OCI-LY7 (cell line): ENCODE results near the gene CEP72. TPM values are rescaled to one million over a fixed set of nuclear protein-coding genes. Genes with fewer than 3 reads are reported as not detected.

Source experiments
- BruUV-seq: library from RNA; stranded (reverse); fragments of 400-500 nt; replicated peaks from 2 replicates; lab custom pipeline; 2021; lab: Mats Ljungman, UMichigan
- CTCF ChIA-PET: fragments of 300-600 bp; sonication (Branson Sonifier 250); formaldehyde crosslinking; loops from one replicate; lab custom pipeline; 2022; ENCODE audit warnings: antibody characterized with exemption; ENCODE audit not compliant: unreplicated experiment; lab: Charles Lee
- POLR2A ChIA-PET: fragments of 300-600 bp; sonication (Branson Sonifier 250); formaldehyde crosslinking; loops from one replicate; lab custom pipeline; 2022; ENCODE audit warnings: antibody characterized with exemption; lab: Charles Lee
- DNase-seq: peaks from one replicate; pipeline ENCODE4 v3.0.0-alpha.2; 2015; ENCODE audit warnings: low spot score
- H2AFZ ChIP-seq: fragments of 200-600 bp; sonication (generic), shearing (Covaris generic); 2 replicates; pipeline ENCODE4 v1.6.1; 2014; ENCODE audit warnings: mild to moderate bottlenecking, antibody characterized with exemption, low read length, moderate library complexity
- H3K27ac ChIP-seq: fragments of 200-600 bp; sonication (generic); 2 replicates; pipeline ENCODE4 v1.5.1; 2014; ENCODE audit warnings: mixed run types, low read depth, mild to moderate bottlenecking, moderate library complexity, low read length, inconsistent platforms; ENCODE audit not compliant: poor library complexity, severe bottlenecking
- H3K36me3 ChIP-seq: fragments of 200-600 bp; sonication (generic); 2 replicates; pipeline ENCODE4 v1.6.1; 2014; ENCODE audit warnings: mild to moderate bottlenecking, antibody characterized with exemption, low read length, moderate library complexity, mixed read lengths; ENCODE audit not compliant: insufficient read depth
- H3K4me1 ChIP-seq: fragments of 200-600 bp; sonication (generic); 2 replicates; pipeline ENCODE4 v1.5.1; 2014; ENCODE audit warnings: mild to moderate bottlenecking, low read length; ENCODE audit not compliant: insufficient read depth, poor library complexity, severe bottlenecking
- H3K4me2 ChIP-seq: fragments of 200-600 bp; sonication (generic); 2 replicates; pipeline ENCODE4 v1.6.1; 2014; ENCODE audit warnings: mild to moderate bottlenecking, low read length
- H3K4me3 ChIP-seq: fragments of 200-600 bp; sonication (generic); 2 replicates; pipeline ENCODE4 v1.5.1; 2014; ENCODE audit warnings: mild to moderate bottlenecking, low read depth, low read length; ENCODE audit not compliant: poor library complexity, severe bottlenecking
- H3K79me2 ChIP-seq: fragments of 200-600 bp; sonication (generic); 2 replicates; pipeline ENCODE4 v1.6.1; 2016; ENCODE audit warnings: low read depth, mild to moderate bottlenecking, low read length, moderate library complexity, mixed read lengths; ENCODE audit not compliant: insufficient read depth
- H3K9me2 ChIP-seq: fragments of 200-600 bp; sonication (generic); 2 replicates; pipeline ENCODE4 v1.6.1; 2016; ENCODE audit warnings: mild to moderate bottlenecking, low read length, mixed read lengths; ENCODE audit not compliant: insufficient read depth
- H3K9me3 ChIP-seq: fragments of 200-600 bp; sonication (generic); 2 replicates; pipeline ENCODE4 v1.6.1; 2014; ENCODE audit warnings: mild to moderate bottlenecking, mixed run types, low read length, mixed read lengths
- H4K20me1 ChIP-seq: fragments of 200-600 bp; sonication (generic); 2 replicates; pipeline ENCODE4 v1.6.1; 2014; ENCODE audit warnings: mild to moderate bottlenecking, antibody characterized with exemption, low read length, moderate library complexity, mixed read lengths; ENCODE audit not compliant: insufficient read depth
- EZH2phosphoT487 ChIP-seq: fragments of 200-600 bp; sonication (generic); IDR thresholded peaks from 2 replicates; pipeline ENCODE4 v1.6.1; 2018; ENCODE audit warnings: low read depth, borderline replicate concordance, mild to moderate bottlenecking, mixed run types, antibody characterized with exemption, low read length, moderate library complexity, mixed read lengths
- intact Hi-C: fragments of 100-400 bp; cut with micrococcal nuclease; formaldehyde crosslinking; loops from one replicate; pipeline ENCODE4 v1.10.0; 2022; ENCODE audit not compliant: unreplicated experiment
- total RNA-seq, 2 experiments: library from RNA; depleted of rRNA in 1 of 2; stranded (reverse); fragments of >200 nt in 1 of 2; shearing (Covaris generic) in 1 of 2; gene quantifications; 2 replicates each; pipeline ENCODE4 v1.2.3, GENCODE V29; 2014 to 2022
- TF ChIP-seq, protein P1 (sequence below): fragments of 200-600 bp; sonication (generic); conservative IDR thresholded peaks from 2 replicates; pipeline ENCODE4 v1.5.1; 2014; ENCODE audit warnings: mild to moderate bottlenecking, antibody characterized with exemption, low read length, moderate library complexity, mixed read lengths

The CEP72 gene
- total RNA-seq, 2 experiments from 2014 or later = 26.9 to 42.7 TPM

DNA sequence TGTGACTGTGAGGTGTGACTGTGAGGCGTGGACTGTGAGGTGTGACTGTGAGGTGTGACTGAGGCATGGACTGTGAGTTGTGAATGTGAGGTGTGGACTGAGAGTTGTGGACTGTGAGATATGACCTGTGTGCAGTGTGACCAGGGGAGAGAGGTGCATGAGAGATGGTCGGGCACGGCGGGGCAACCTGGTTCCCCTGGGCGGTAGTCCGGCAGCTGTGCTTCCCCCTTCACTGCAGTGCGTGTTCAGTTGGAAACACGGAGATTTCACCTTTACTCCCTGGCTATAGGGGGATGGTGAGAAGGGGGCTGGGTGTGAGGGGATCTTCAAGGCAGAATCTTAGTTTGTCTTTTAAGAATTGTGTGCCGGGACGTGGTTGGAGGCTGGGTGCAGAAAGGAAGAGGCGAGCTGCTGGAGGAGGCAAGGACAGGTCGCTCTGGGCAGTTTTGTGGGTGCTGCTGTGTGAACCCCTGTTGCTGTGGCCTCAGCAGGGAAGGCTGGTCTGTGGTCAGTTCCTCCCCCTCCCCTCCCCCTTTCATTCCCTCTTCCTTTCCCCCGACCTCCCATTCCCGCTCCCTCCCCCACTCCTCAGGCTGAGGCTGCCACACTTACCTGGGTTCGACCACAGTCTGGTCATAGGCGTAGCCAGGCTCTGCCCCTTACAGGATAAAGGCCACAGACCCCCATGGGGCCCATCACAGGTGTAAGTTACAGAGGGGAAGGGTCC is 39.3 kb downstream of the CEP72 start:
- Histone ChIP-seq H4K20me1 (no peaks in the 10 kb centered on the region), H3K9me2 (no peaks in the 10 kb centered on the region), H3K4me2 (no peak overlapping the region), H3K79me2 (no peaks in the 10 kb centered on the region), H3K27ac (no peak overlapping the region), H3K36me3 (peaks cover 78% of the 10 kb centered on the region), H3K9me3 (0 out of 2 replicates have a peak, but pooled peaks cover 17% of the 10 kb centered on the region), H2AFZ (no peak overlapping the region), H3K4me3 (no peak overlapping the region), H3K4me1 (no peaks in the 10 kb centered on the region)
- ChIA-PET POLR2A (no interaction called here), CTCF (no interaction called here)
- DNase-seq = no peak
- TF ChIP-seq, protein P1, sequence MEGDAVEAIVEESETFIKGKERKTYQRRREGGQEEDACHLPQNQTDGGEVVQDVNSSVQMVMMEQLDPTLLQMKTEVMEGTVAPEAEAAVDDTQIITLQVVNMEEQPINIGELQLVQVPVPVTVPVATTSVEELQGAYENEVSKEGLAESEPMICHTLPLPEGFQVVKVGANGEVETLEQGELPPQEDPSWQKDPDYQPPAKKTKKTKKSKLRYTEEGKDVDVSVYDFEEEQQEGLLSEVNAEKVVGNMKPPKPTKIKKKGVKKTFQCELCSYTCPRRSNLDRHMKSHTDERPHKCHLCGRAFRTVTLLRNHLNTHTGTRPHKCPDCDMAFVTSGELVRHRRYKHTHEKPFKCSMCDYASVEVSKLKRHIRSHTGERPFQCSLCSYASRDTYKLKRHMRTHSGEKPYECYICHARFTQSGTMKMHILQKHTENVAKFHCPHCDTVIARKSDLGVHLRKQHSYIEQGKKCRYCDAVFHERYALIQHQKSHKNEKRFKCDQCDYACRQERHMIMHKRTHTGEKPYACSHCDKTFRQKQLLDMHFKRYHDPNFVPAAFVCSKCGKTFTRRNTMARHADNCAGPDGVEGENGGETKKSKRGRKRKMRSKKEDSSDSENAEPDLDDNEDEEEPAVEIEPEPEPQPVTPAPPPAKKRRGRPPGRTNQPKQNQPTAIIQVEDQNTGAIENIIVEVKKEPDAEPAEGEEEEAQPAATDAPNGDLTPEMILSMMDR = no peak
- no peak for TF ChIP-seq EZH2phosphoT487
- intact Hi-C loops = no loop called here
- no TSS peak for BruUV-seq

DNA sequence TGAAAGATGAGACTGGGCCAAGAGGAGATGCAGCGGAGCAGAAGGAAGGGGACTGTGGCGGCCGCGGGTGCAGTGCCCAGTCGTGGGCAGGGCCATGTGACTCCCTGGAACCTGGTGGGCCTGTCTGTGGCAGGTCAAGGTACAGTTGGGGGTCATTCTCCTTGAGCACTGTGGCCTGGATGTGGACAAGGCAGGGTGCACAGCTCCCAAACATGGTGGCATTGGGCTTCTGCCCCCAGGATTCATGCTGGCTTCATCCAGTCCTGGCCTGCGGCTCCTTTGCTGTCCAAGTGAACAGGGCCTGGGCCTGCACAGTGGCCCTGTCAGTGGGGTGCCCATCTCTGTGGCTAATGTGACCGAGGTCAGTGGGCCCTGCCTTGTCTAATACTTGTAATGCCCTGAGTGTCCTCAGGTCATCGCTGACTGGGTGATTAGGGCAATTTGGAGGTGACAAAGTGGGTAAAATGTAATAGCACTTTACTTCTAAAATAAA is 39.9 kb downstream of the CEP72 start:
- TF ChIP-seq EZH2phosphoT487 = no peak
- TF ChIP-seq, protein P1 = no peak
- no peaks in the 10 kb centered on the region for H4K20me1 ChIP-seq
- ChIA-PET CTCF (no interaction called here), POLR2A (no interaction called here)
- no peak overlapping the region for H3K4me3 ChIP-seq
- no peaks in the 10 kb centered on the region for H3K79me2 ChIP-seq
- H3K36me3 ChIP-seq = peaks cover 78% of the 10 kb centered on the region
- H3K9me2 ChIP-seq = no peaks in the 10 kb centered on the region
- no peak overlapping the region for H3K4me2 ChIP-seq
- no peak overlapping the region for H3K27ac ChIP-seq
- no peaks in the 10 kb centered on the region for H3K4me1 ChIP-seq
- no TSS peak for BruUV-seq
- intact Hi-C loops = no loop called here
- H3K9me3 ChIP-seq = 0 out of 2 replicates have a peak, but pooled peaks cover 17% of the 10 kb centered on the region
- no peak overlapping the region for H2AFZ ChIP-seq
- DNase-seq = no peak

DNA sequence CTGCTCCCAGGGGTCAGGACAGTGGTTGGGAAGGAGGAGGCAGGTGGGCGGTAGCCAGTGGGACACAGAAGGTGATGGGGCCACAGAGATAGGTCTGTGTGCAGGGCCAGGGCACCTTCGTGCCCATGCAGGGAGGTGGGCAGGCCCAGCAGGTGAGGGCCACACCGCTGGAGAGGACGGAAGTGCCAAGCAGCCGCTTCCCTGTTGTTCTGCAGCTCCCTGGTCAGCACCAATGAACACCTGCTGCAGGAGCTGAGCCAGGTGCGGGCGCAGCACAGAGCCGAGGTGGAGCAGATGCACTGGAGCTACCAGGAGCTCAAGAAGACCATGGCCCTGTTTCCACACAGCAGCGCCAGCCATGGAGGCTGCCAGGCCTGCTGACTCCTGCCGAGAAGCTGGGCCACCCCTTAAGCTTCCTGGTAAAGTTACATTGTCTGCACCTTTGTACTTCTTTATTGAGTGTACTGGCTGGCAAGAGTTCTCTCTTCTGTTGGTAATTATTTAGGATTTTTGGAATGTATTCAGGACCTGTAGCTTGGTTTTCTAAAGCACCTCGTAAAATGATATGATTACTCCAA is 40.7 kb downstream of the CEP72 start:
- TF ChIP-seq, protein P1 = no peak
- no peak for TF ChIP-seq EZH2phosphoT487
- Histone ChIP-seq H3K4me3 (no peak overlapping the region), H3K4me2 (no peak overlapping the region), H2AFZ (no peak overlapping the region), H4K20me1 (no peaks in the 10 kb centered on the region), H3K9me3 (0 out of 2 replicates have a peak, but pooled peaks cover 12% of the 10 kb centered on the region), H3K27ac (no peak overlapping the region), H3K36me3 (peaks cover 78% of the 10 kb centered on the region), H3K4me1 (no peaks in the 10 kb centered on the region), H3K79me2 (no peaks in the 10 kb centered on the region), H3K9me2 (no peaks in the 10 kb centered on the region)
- ChIA-PET CTCF (no interaction called here), POLR2A (no interaction called here)
- intact Hi-C loops = no loop called here
- BruUV-seq = no TSS peak
- DNase-seq = no peak
